K562 (cell line): Measurements from ENCODE around the gene KIFC3. TPM values are rescaled to one million over a fixed set of nuclear protein-coding genes. Genes with fewer than 3 reads are reported as not detected.

ENCODE experiments used
- ATAC-seq: fragments of 200-7000 bp; cut with Tn5 transposase; 3 replicates; pipeline ENCODE4 v1.9.1; 2020; ENCODE audit warnings: moderate library complexity
- BruUV-seq: library from RNA; stranded (reverse); fragments of 400-500 nt; replicated peaks from 2 replicates; lab custom pipeline; 2021; lab: Mats Ljungman, UMichigan
- CTCF ChIA-PET: fragments of 300-600 bp; formaldehyde crosslinking; extraction: SDS; loops from one replicate; lab custom pipeline; 2021; ENCODE audit warnings: low intra/inter-chr PET ratio; lab: Yijun Ruan, JAX
- POLR2A ChIA-PET: fragments of 300-600, 350-650 bp; sonication (Branson Sonifier 250); formaldehyde crosslinking; extraction: SDS; loops from one replicate; lab custom pipeline; 2021; ENCODE audit warnings: antibody characterized with exemption, inconsistent platforms; lab: Yijun Ruan, JAX
- DNase-seq, 4 experiments: peaks; one replicate each; pipeline versions ENCODE4 v3.0.0 to v3.0.0-alpha.2; 2011 to 2018; ENCODE audit warnings: low spot score in 3 of 4, mixed read lengths in 3 of 4; ENCODE audit errors: extremely low read depth in 1 of 4
- FAIRE-seq: peaks from 2 replicates; lab custom pipeline; 2011; peaks lifted over from hg19 to GRCh38; lab: Jason Lieb, UNC
- H2AFZ ChIP-seq: 2 replicates; pipeline ENCODE4 v1.6.0; 2011; ENCODE audit warnings: low read depth, low read length, control low read depth, inconsistent platforms
- H3K27ac ChIP-seq: fragments of 200-600 bp; 3 replicates; pipeline ENCODE4 v1.8.0; 2011; ENCODE audit warnings: low read depth, mild to moderate bottlenecking, control low read depth, inconsistent platforms, low read length, moderate library complexity, mixed read lengths; ENCODE audit errors: extremely low read depth
- H3K27me3 ChIP-seq, 2 experiments: fragments of 300-600 bp in 1 of 2; 2 replicates in 1 of 2; 3 replicates in 1 of 2; pipeline versions ENCODE4 v1.6.0 to v1.8.0; 2011; ENCODE audit warnings: inconsistent platforms in 2 of 2, low read length in 2 of 2, mild to moderate bottlenecking in 1 of 2, mixed read lengths in 1 of 2, moderate library complexity in 1 of 2; ENCODE audit not compliant: control insufficient read depth in 2 of 2, insufficient read depth in 2 of 2
- H3K36me3 ChIP-seq: fragments of 300-600 bp; 3 replicates; pipeline ENCODE4 v1.8.0; 2011; ENCODE audit warnings: mild to moderate bottlenecking, low read length, inconsistent platforms; ENCODE audit not compliant: control insufficient read depth, insufficient read depth
- H3K4me1 ChIP-seq, 2 experiments: fragments of 200-600 bp in 1 of 2; replicated peaks in 1 of 2; 2 replicates in 1 of 2; 3 replicates in 1 of 2; pipeline versions ENCODE4 v1.5.1 to v1.8.0; 2011; ENCODE audit warnings: inconsistent platforms in 2 of 2, low read length in 2 of 2, mild to moderate bottlenecking in 1 of 2, mixed read lengths in 1 of 2, moderate library complexity in 1 of 2; ENCODE audit not compliant: control insufficient read depth in 2 of 2, insufficient read depth in 2 of 2
- H3K4me2 ChIP-seq: 2 replicates; pipeline ENCODE4 v1.6.1; 2011; ENCODE audit warnings: low read length, control low read depth, inconsistent platforms, mixed read lengths; ENCODE audit not compliant: insufficient read depth
- H3K4me3 ChIP-seq: fragments of 200-600 bp; sonication (generic), shearing (Covaris generic); 2 replicates; pipeline ENCODE4 v1.5.1; 2016; ENCODE audit warnings: control low read depth, inconsistent platforms
- H3K79me2 ChIP-seq: fragments of 200-600 bp; 3 replicates; pipeline ENCODE4 v1.8.0; 2011; ENCODE audit warnings: low read length, inconsistent platforms; ENCODE audit not compliant: control insufficient read depth, insufficient read depth
- H3K9ac ChIP-seq, 2 experiments: 2 replicates each; pipeline versions ENCODE4 v1.6.0 to v1.6.1; 2011; ENCODE audit warnings: low read depth in 2 of 2, low read length in 2 of 2, control low read depth in 1 of 2, inconsistent platforms in 1 of 2, mild to moderate bottlenecking in 1 of 2, mixed read lengths in 1 of 2; ENCODE audit not compliant: insufficient read depth in 1 of 2
- H3K9me1 ChIP-seq: one replicate; pipeline ENCODE4 v1.6.0; 2011; ENCODE audit warnings: inconsistent platforms, mild to moderate bottlenecking, low read length, moderate library complexity; ENCODE audit not compliant: control insufficient read depth, insufficient read depth
- H3K9me3 ChIP-seq: replicated peaks from 2 replicates; pipeline ENCODE4 v1.5.1; 2011; ENCODE audit warnings: low read depth, low read length, inconsistent platforms; ENCODE audit not compliant: control insufficient read depth, insufficient read depth
- H4K20me1 ChIP-seq: replicated peaks from 2 replicates; pipeline ENCODE4 v1.6.1; 2011; ENCODE audit warnings: low read length, inconsistent platforms, mixed read lengths; ENCODE audit not compliant: control insufficient read depth, insufficient read depth
- AFF1 ChIP-seq, 2 experiments: fragments of 450-650 bp; IDR thresholded peaks; 2 replicates each; pipeline ENCODE4 v1.6.1; 2018; ENCODE audit warnings: mild to moderate bottlenecking in 2 of 2, low read depth in 1 of 2; ENCODE audit not compliant: partially characterized antibody in 2 of 2
- HMG20A ChIP-seq: fragments of 450-650 bp; formaldehyde crosslinking; conservative IDR thresholded peaks from 2 replicates; pipeline ENCODE4 v1.4.0; 2020; ENCODE audit warnings: mild to moderate bottlenecking, mixed read lengths
- HOXB6 ChIP-seq: fragments of 250-450 bp; sonication (Bioruptor Pico); IDR thresholded peaks from 2 replicates; pipeline ENCODE4 v1.5.1; 2022; ENCODE audit warnings: mild to moderate bottlenecking, borderline replicate concordance
- RBFOX2 ChIP-seq: fragments of 200-400 bp; formaldehyde crosslinking; IDR thresholded peaks from 2 replicates; pipeline ENCODE4 v1.6.1; 2017; ENCODE audit warnings: low read depth, mild to moderate bottlenecking, low read length, moderate library complexity
- RCOR1 ChIP-seq, 2 experiments: IDR thresholded peaks; 2 replicates each; pipeline ENCODE4 v1.6.1; 2012; ENCODE audit warnings: low read depth in 2 of 2, low read length in 2 of 2, borderline replicate concordance in 1 of 2, improper control_type of control experiment in 1 of 2
- RFX7 ChIP-seq: fragments of 250-450 bp; sonication (Bioruptor Pico); IDR thresholded peaks from 2 replicates; pipeline ENCODE4 v1.5.1; 2021; ENCODE audit warnings: mild to moderate bottlenecking
- XRCC4 ChIP-seq: IDR thresholded peaks from one replicate; pipeline ENCODE4 v1.6.1; 2011; ENCODE audit not compliant: insufficient read depth, insufficient read length; ENCODE audit errors: extremely low read depth
- ZBTB7A ChIP-seq: IDR thresholded peaks from 2 replicates; pipeline ENCODE4 v1.6.1; 2011; ENCODE audit warnings: low read depth, mild to moderate bottlenecking, low read length, moderate library complexity, borderline replicate concordance; ENCODE audit not compliant: control insufficient read depth
- ZNF764 ChIP-seq: fragments of 250-450 bp; sonication (Bioruptor Pico); IDR thresholded peaks from 2 replicates; pipeline ENCODE4 v1.4.0; 2020; ENCODE audit warnings: low read depth, mild to moderate bottlenecking, moderate library complexity
- ZZZ3 ChIP-seq: fragments of 450-650 bp; IDR thresholded peaks from 2 replicates; pipeline ENCODE4 v1.6.1; 2016; ENCODE audit warnings: antibody characterized with exemption, mild to moderate bottlenecking, moderate library complexity
- WGBS: fragments of 100-300 bp; shearing (Covaris generic); methylation state at CpG from one replicate; pipeline ENCODE4 v1.1.6; 2016; ENCODE audit warnings: low coverage, mixed read lengths; ENCODE audit not compliant: insufficient coverage; ENCODE audit errors: missing lambda C conversion rate; 5-methylcytosine and 5-hydroxymethylcytosine counted together
- in situ Hi-C: fragments of 300-500 bp; cut with MboI; formaldehyde crosslinking; loops from 4 replicates; pipeline ENCODE4 v1.15.0; 2018; ENCODE audit warnings: inconsistent platforms, mixed read lengths
- intact Hi-C: fragments of 100-400 bp; cut with micrococcal nuclease; formaldehyde crosslinking; loops from 2 replicates; pipeline ENCODE4 v1.14.2; 2022
- polyA plus RNA-seq, 8 experiments: library from polyadenylated mRNA; depleted of rRNA in 4 of 8; stranded (reverse) in 5 of 8; unstranded in 3 of 8; fragments of >200 nt; fragmentation: Nextera tagmentation in 2 of 8; fragmentation: Illumina TruSeq in 1 of 8; extraction: Ambion mirVana in 2 of 8; extraction: Trizol in 1 of 8; gene quantifications; 2 replicates each; pipeline versions ENCODE4 v1.2.1 to v1.2.3, GENCODE V29; 2011 to 2014; ENCODE audit warnings: inconsistent platforms in 1 of 8, missing spikeins in 1 of 8
- total RNA-seq, 7 experiments: library from RNA; depleted of rRNA in 6 of 7; stranded (reverse); fragments of >200 nt in 6 of 7; fragmentation: Illumina TruSeq in 2 of 7; extraction: Trizol in 2 of 7; gene quantifications; 2 replicates each; pipeline versions ENCODE4 v1.2.1 to v1.2.3, GENCODE V29; 2011 to 2021; ENCODE audit warnings: low replicate concordance in 1 of 7

Gene KIFC3
- total and polyA plus RNA-seq, 9 of the 15 experiments (the other 6 are each of a cell fraction or from before 2014, with no cell fraction given), result 0.23 to 105 (median 26.2) TPM

- FAIRE-seq (no peak), DNase-seq (no peak), ATAC-seq (no peak)
- intact Hi-C loops (loop anchor here (5.0 to 10.0 kb wide), 3 partner anchors 48 to 265 kb away; partner anchors contain the start of genes DRC7, USB1 and ZNF319), in situ Hi-C loops (no loop called here)
- ChIA-PET CTCF (no interaction called here), POLR2A (interaction anchor here (0.7 to 0.8 kb wide), 3 partner anchors 16 to 161 kb away, joined by 3 to 4 read pairs (median 3); no protein-coding TSS in a partner anchor)
- H3K4me2 ChIP-seq, result no peak overlapping the region
- H2AFZ ChIP-seq, result no peak overlapping the region
- H3K9me1 ChIP-seq, result no peaks in the 10 kb centered on the region
- no peak overlapping the region for H3K4me3 ChIP-seq
- peaks cover 10% of the 10 kb centered on the region; the same call in 2 of the 3 replicates for H3K79me2 ChIP-seq
- peaks cover 19 to 48% of the 10 kb centered on the region in 2 experiments for H3K4me1 ChIP-seq
- H3K9ac ChIP-seq, result peak overlapping the region in 1 of 2 experiments; percentile 29; a peak in 2 of 4 replicates
- TF ChIP-seq RBFOX2 (peak; percentile 50), ZNF764 (CRISPR knock-in tag) (no peak)
- TF ChIP-seq, all 486 proteins: peak for 1
- Histone ChIP-seq H4K20me1 (no peaks in the 10 kb centered on the region), H3K27ac (no peak overlapping the region), H3K9me3 (no peaks in the 10 kb centered on the region), H3K36me3 (peaks cover 35% of the 10 kb centered on the region; the same call in 2 of the 3 replicates), H3K27me3 (no peaks in the 10 kb centered on the region)
- BruUV-seq, result no TSS peak
- WGBS, result 84% methylated on average over 17 of the region's 18 CpGs
Measured at GRCh38 chr16:57739756-57740422, 62.4 kb downstream of the KIFC3 start.

DNA sequence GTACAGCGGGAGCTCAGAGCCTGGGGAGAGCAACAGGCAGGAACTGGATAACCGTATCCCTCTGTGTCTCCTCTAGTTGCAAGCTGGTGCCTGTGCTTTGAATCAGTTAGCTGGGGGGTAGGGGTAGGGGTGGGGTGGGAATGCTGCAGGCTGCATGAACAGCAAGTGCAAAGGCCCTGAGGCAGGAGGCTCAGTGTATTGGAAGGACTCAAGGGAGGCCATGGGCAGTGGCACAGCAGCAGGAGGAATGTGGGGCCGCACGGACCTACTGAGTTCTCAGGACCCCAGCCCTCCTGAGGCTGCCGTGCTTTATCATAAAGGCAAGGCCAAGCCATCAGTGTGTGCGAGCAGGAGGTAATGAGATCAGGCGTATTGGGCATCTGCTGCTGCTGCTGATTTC is 63.4 kb downstream of the KIFC3 start:
- no peaks in the 10 kb centered on the region for H4K20me1 ChIP-seq
- peaks cover 17% of the 10 kb centered on the region for H3K79me2 ChIP-seq
- intact Hi-C loops, result loop anchor here (5.0 to 10.0 kb wide), 3 partner anchors 47 to 266 kb away; partner anchors contain the start of genes DRC7, USB1 and ZNF319
- WGBS, result 89% methylated on average over 7 of the region's 7 CpGs
- peaks cover 19 to 52% of the 10 kb centered on the region in 2 experiments for H3K4me1 ChIP-seq
- H3K4me3 ChIP-seq, result no peak overlapping the region
- peak overlapping the region in 1 of 2 experiments; percentile 37; a peak in 1 of 4 replicates for H3K9ac ChIP-seq
- no peak overlapping the region for H2AFZ ChIP-seq
- no peaks in the 10 kb centered on the region for H3K27me3 ChIP-seq
- H3K27ac ChIP-seq, result no peak overlapping the region
- H3K9me3 ChIP-seq, result no peaks in the 10 kb centered on the region
- FAIRE-seq (no peak), DNase-seq (no peak), ATAC-seq (no peak)
- CTCF ChIA-PET, result no interaction called here
- no TSS peak for BruUV-seq
- H3K36me3 ChIP-seq, result peaks cover 29% of the 10 kb centered on the region; the same call in 1 of the 3 replicates
- H3K9me1 ChIP-seq, result no peaks in the 10 kb centered on the region
- POLR2A ChIA-PET, result no interaction called here
- in situ Hi-C loops, result no loop called here
- H3K4me2 ChIP-seq, result no peak overlapping the region
- no peak for TF ChIP-seq RFX7 (CRISPR knock-in tag)
- no peak for TF ChIP-seq ZBTB7A
- TF ChIP-seq XRCC4, result no peak
- TF ChIP-seq RCOR1 (IDR thresholded peaks at IDR 0.05; ENCODE audit: borderline replicate concordance in 1 of 2, low read depth in 2 of 2, low read length in 2 of 2), result no peak
- TF ChIP-seq HOXB6 (CRISPR knock-in tag), result no peak
- no peak for TF ChIP-seq AFF1 (IDR thresholded peaks at IDR 0.05; ENCODE audit: low read depth in 1 of 2, partially characterized antibody in 2 of 2)
- TF ChIP-seq ZZZ3, result no peak
- TF ChIP-seq HMG20A (CRISPR knock-in tag), result no peak
